ENCODE data around the gene PCYOX1L.
"Not testable (repeated sequence)": the region's sequence is repeated elsewhere in the genome, so short reads cannot be mapped to it uniquely, and the experiment has no call there.

Gene PCYOX1L

GRCh38 chr5:149389552-149390495 lies 32.0 kb downstream of the PCYOX1L start:
- no peak for DNase-seq

- DNase-seq = not testable (repeated sequence)
These were observed 33.2 kb downstream of the PCYOX1L start for GRCh38 chr5:149391076-149391475.

GRCh38 chr5:149391524-149391923 lies 33.7 kb downstream of the PCYOX1L start:
- no peak for DNase-seq

GRCh38 chr5:149392718-149393117 lies 34.9 kb downstream of the PCYOX1L start:
- no peak for DNase-seq

GRCh38 chr5:149394996-149395395 lies 37.1 kb downstream of the PCYOX1L start:
- not testable (repeated sequence) for DNase-seq

GRCh38 chr5:149397530-149397929 lies 39.7 kb downstream of the PCYOX1L start:
- no peak for DNase-seq

GRCh38 chr5:149398747-149399266 lies 41.0 kb downstream of the PCYOX1L start:
- DNase-seq = not testable (repeated sequence)

- no peak for DNase-seq
These were observed 41.9 kb downstream of the PCYOX1L start for GRCh38 chr5:149399775-149400174.

- no peak for DNase-seq
These were observed 42.5 kb downstream of the PCYOX1L start for GRCh38 chr5:149400304-149400703.

- no peak for DNase-seq
These were observed 43.2 kb downstream of the PCYOX1L start for GRCh38 chr5:149401051-149401450.

GRCh38 chr5:149402291-149402690 lies 44.4 kb downstream of the PCYOX1L start:
- no peak for DNase-seq

- DNase-seq = no peak
These were observed 46.3 kb downstream of the PCYOX1L start for GRCh38 chr5:149403923-149404745.

- no peak for DNase-seq
These were observed 47.1 kb downstream of the PCYOX1L start for GRCh38 chr5:149404746-149405549.

GRCh38 chr5:149405550-149406202 lies 47.8 kb downstream of the PCYOX1L start:
- DNase-seq = no peak

GRCh38 chr5:149406203-149406978 lies 48.5 kb downstream of the PCYOX1L start:
- DNase-seq = no peak

- DNase-seq = no peak
These were observed 49.1 kb downstream of the PCYOX1L start for GRCh38 chr5:149406979-149407306.

- no peak for DNase-seq
These were observed 49.7 kb downstream of the PCYOX1L start for GRCh38 chr5:149407323-149408251.

- no peak for DNase-seq
These were observed 50.6 kb downstream of the PCYOX1L start for GRCh38 chr5:149408252-149409099.

- no peak for DNase-seq
These were observed 51.6 kb downstream of the PCYOX1L start for GRCh38 chr5:149409268-149409948.
